Endothelial cell of umbilical vein (primary cell): Measurements from ENCODE around the gene APOC1. TPM values are rescaled to one million over a fixed set of nuclear protein-coding genes. Genes with fewer than 3 reads are reported as not detected.
"Not testable (repeated sequence)": the region's sequence is repeated elsewhere in the genome, so short reads cannot be mapped to it uniquely, and the experiment has no call there.

Source experiments
- Bru-seq: library from RNA; stranded (reverse); fragments of 400-500 nt; gene quantifications from one replicate; lab custom pipeline; 2021; lab: Mats Ljungman, UMichigan
- BruChase-seq, 2 experiments: library from RNA; stranded (reverse); fragments of 400-500 nt; gene quantifications; one replicate each; lab custom pipeline; 2021; lab: Mats Ljungman, UMichigan
- BruUV-seq: library from RNA; stranded (reverse); fragments of 400-500 nt; replicated peaks from 2 replicates; lab custom pipeline; 2021; lab: Mats Ljungman, UMichigan
- CTCF ChIA-PET: fragments of 300-600, 350-600 bp; sonication (Branson Sonifier 250); formaldehyde crosslinking; loops from one replicate; lab custom pipeline; 2021; ENCODE audit warnings: antibody characterized with exemption, inconsistent platforms; lab: Charles Lee
- POLR2A ChIA-PET: fragments of 300-600, 350-600 bp; sonication (Branson Sonifier 250); formaldehyde crosslinking; loops from one replicate; lab custom pipeline; 2021; ENCODE audit warnings: antibody characterized with exemption, inconsistent platforms; lab: Charles Lee
- DNase-seq: peaks from one replicate; pipeline ENCODE4 v3.0.0-alpha.2; 2011; ENCODE audit warnings: low read depth, low spot score
- FAIRE-seq: peaks from 2 replicates; lab custom pipeline; 2011; peaks lifted over from hg19 to GRCh38; lab: Jason Lieb, UNC
- H2AFZ ChIP-seq: 2 replicates; pipeline ENCODE4 v1.6.0; 2012; ENCODE audit warnings: low read depth, low read length, control low read depth, inconsistent platforms
- H3K27ac ChIP-seq: 2 replicates; pipeline ENCODE4 v1.5.1; 2011; ENCODE audit warnings: low read depth, mild to moderate bottlenecking, control low read depth, low read length, moderate library complexity; ENCODE audit not compliant: insufficient read depth
- H3K27me3 ChIP-seq, 2 experiments: 2 replicates each; pipeline versions ENCODE4 v1.6.0 to v1.6.1; 2011; ENCODE audit warnings: low read length in 2 of 2, mixed read lengths in 1 of 2; ENCODE audit not compliant: control insufficient read depth in 2 of 2, insufficient read depth in 2 of 2
- H3K36me3 ChIP-seq, 2 experiments: 2 replicates in 1 of 2; 3 replicates in 1 of 2; pipeline ENCODE4 v1.5.1; 2011; ENCODE audit warnings: low read length in 2 of 2, mild to moderate bottlenecking in 1 of 2, moderate library complexity in 1 of 2; ENCODE audit not compliant: control insufficient read depth in 2 of 2, insufficient read depth in 2 of 2; ENCODE audit errors: extremely low read depth in 1 of 2
- H3K4me1 ChIP-seq: 3 replicates; pipeline ENCODE4 v1.5.1; 2011; ENCODE audit warnings: mild to moderate bottlenecking, low read length; ENCODE audit not compliant: control insufficient read depth, insufficient read depth; ENCODE audit errors: extremely low read depth
- H3K4me2 ChIP-seq: 2 replicates; pipeline ENCODE4 v1.6.1; 2011; ENCODE audit warnings: low read length, control low read depth, mixed read lengths; ENCODE audit not compliant: insufficient read depth
- H3K4me3 ChIP-seq, 3 experiments: fragments of 200-600 bp in 1 of 3; sonication (generic), shearing (Covaris generic) in 1 of 3; replicated peaks in 1 of 3; 2 replicates each; pipeline ENCODE4 v1.5.1; 2011 to 2016; ENCODE audit warnings: control low read depth in 3 of 3, low read length in 3 of 3, mild to moderate bottlenecking in 2 of 3, inconsistent platforms in 1 of 3, low read depth in 1 of 3, moderate library complexity in 1 of 3; ENCODE audit not compliant: insufficient read depth in 1 of 3
- H3K79me2 ChIP-seq: 2 replicates; pipeline ENCODE4 v1.6.0; 2012; ENCODE audit warnings: low read length, inconsistent platforms; ENCODE audit not compliant: control insufficient read depth, insufficient read depth
- H3K9ac ChIP-seq: replicated peaks from 2 replicates; pipeline ENCODE3; 2011; ENCODE audit warnings: low read length, control low read depth; ENCODE audit not compliant: insufficient read depth; ENCODE audit errors: extremely low read depth
- H3K9me1 ChIP-seq: replicated peaks from 3 replicates; pipeline ENCODE4 v1.6.0; 2011; ENCODE audit warnings: mild to moderate bottlenecking, low read length; ENCODE audit not compliant: control insufficient read depth, insufficient read depth; ENCODE audit errors: extremely low read depth
- H3K9me3 ChIP-seq: replicated peaks from 2 replicates; pipeline ENCODE4 v1.5.1; 2012; ENCODE audit warnings: low read length, inconsistent platforms; ENCODE audit not compliant: control insufficient read depth, insufficient read depth
- H4K20me1 ChIP-seq: replicated peaks from 2 replicates; pipeline ENCODE3; 2011; ENCODE audit warnings: mild to moderate bottlenecking, low read length; ENCODE audit not compliant: control insufficient read depth, insufficient read depth; ENCODE audit errors: extremely low read depth
- EZH2 ChIP-seq: IDR thresholded peaks from 2 replicates; pipeline ENCODE4 v1.6.1; 2012; ENCODE audit warnings: borderline replicate concordance, low read depth, mild to moderate bottlenecking, moderate library complexity, low read length, inconsistent platforms; ENCODE audit not compliant: severe bottlenecking
- GATA2 ChIP-seq: IDR thresholded peaks from 2 replicates; pipeline ENCODE4 v1.7.0; 2011; ENCODE audit warnings: low read depth, mild to moderate bottlenecking, moderate library complexity, mixed read lengths, low read length; ENCODE audit not compliant: insufficient read length, insufficient read depth
- MAX ChIP-seq: IDR thresholded peaks from 2 replicates; pipeline ENCODE4 v1.6.1; 2011; ENCODE audit not compliant: insufficient read depth, insufficient read length
- MYC ChIP-seq: IDR thresholded peaks from one replicate; pipeline ENCODE4 v1.6.1; 2011; ENCODE audit warnings: mild to moderate bottlenecking, low read depth, low read length
- POLR2A ChIP-seq: IDR thresholded peaks from 2 replicates; pipeline ENCODE4 v1.6.1; 2012; ENCODE audit warnings: low read depth, mild to moderate bottlenecking, control low read depth, low read length
- POLR2AphosphoS5 ChIP-seq: IDR thresholded peaks from 2 replicates; pipeline ENCODE4 v1.6.1; 2012; ENCODE audit warnings: low read depth, mild to moderate bottlenecking, control low read depth, low read length, moderate library complexity; ENCODE audit not compliant: insufficient read depth
- dilution Hi-C: fragments of 300-500 bp; cut with MboI; formaldehyde crosslinking; loops from one replicate; pipeline ENCODE4 v1.15.0; 2019; ENCODE audit warnings: low sequenced_read_pairs; ENCODE audit not compliant: extremely low pct_ligation_motif_present
- intact Hi-C: fragments of 100-400 bp; cut with micrococcal nuclease; formaldehyde crosslinking; loops from one replicate; pipeline ENCODE4 v1.10.0; 2022
- long read RNA-seq: library from polyadenylated mRNA; stranded (forward); transcript quantifications from one replicate; pipeline ENCODE4 v2.0.0, GENCODE V29; 2021
- polyA minus RNA-seq, 3 experiments: library from RNA; depleted of rRNA, polyadenylated mRNA; stranded (reverse); fragments of >200 nt; gene quantifications; 1 replicate in 1 of 3; 2 replicates in 2 of 3; pipeline ENCODE4 v1.2.3, GENCODE V29; 2011
- polyA plus RNA-seq, 4 experiments: library from polyadenylated mRNA; depleted of rRNA in 3 of 4; stranded (reverse) in 3 of 4; unstranded in 1 of 4; fragments of >200 nt; gene quantifications; 2 replicates each; pipeline versions ENCODE4 v1.2.1 to v1.2.3, GENCODE V29; 2011 to 2012; ENCODE audit warnings: missing spikeins in 1 of 4
- total RNA-seq: library from RNA; stranded (reverse); gene quantifications from 2 replicates; pipeline ENCODE4 v1.2.3, GENCODE V29; 2021
- TF ChIP-seq, protein P1 (sequence below), 2 donors: IDR thresholded peaks; 1 replicate in 1 of 2; 2 replicates in 1 of 2; pipeline ENCODE4 v1.5.1; 2011; ENCODE audit warnings: low read length in 2 of 2, mild to moderate bottlenecking in 2 of 2, moderate library complexity in 2 of 2, control low read depth in 1 of 2, inconsistent platforms in 1 of 2, low read depth in 1 of 2; ENCODE audit not compliant: insufficient read depth in 1 of 2; ENCODE audit errors: extremely low read depth in 1 of 2

The APOC1 gene
- total RNA-seq (5.0 and 11.4 TPM in 2 replicates), polyA plus RNA-seq (15.0 and 18.5 TPM in 2 replicates), polyA minus RNA-seq (2.6 and 3.2 TPM in 2 replicates), Bru-seq, nascent RNA (percentile 21 among the genes with signal in this experiment), BruChase-seq, experiment 1, labeled RNA remaining after a 6-hour chase (percentile 15 among the genes with signal in this experiment), BruChase-seq, experiment 2, labeled RNA remaining after a 2-hour chase (percentile 21 among the genes with signal in this experiment)
- 4.0 and 5.0 TPM in 2 replicates for polyA plus RNA-seq (2011; cell fraction: cytosol; rRNA removed)
- polyA plus RNA-seq (2011; cell fraction: nucleus; rRNA removed) = 0.67 and 0.90 TPM in 2 replicates
- polyA plus RNA-seq (2012) = 2.6 and 7.6 TPM in 2 replicates
- not detected for polyA minus RNA-seq (2011; cell fraction: cytosol; rRNA and poly(A)+ RNA removed)
- polyA minus RNA-seq (2011; cell fraction: nucleus; rRNA and poly(A)+ RNA removed) = not detected in 2 replicates
- long read RNA-seq, transcript APOC1-208 (4 exons, 430 nt) = major isoform, 10 of 15 reads
- long read RNA-seq, partial matches to known transcripts = 0 of 15 reads
- long read RNA-seq, other reads (novel, unspliced or antisense) = 2 of 15 reads

DNA sequence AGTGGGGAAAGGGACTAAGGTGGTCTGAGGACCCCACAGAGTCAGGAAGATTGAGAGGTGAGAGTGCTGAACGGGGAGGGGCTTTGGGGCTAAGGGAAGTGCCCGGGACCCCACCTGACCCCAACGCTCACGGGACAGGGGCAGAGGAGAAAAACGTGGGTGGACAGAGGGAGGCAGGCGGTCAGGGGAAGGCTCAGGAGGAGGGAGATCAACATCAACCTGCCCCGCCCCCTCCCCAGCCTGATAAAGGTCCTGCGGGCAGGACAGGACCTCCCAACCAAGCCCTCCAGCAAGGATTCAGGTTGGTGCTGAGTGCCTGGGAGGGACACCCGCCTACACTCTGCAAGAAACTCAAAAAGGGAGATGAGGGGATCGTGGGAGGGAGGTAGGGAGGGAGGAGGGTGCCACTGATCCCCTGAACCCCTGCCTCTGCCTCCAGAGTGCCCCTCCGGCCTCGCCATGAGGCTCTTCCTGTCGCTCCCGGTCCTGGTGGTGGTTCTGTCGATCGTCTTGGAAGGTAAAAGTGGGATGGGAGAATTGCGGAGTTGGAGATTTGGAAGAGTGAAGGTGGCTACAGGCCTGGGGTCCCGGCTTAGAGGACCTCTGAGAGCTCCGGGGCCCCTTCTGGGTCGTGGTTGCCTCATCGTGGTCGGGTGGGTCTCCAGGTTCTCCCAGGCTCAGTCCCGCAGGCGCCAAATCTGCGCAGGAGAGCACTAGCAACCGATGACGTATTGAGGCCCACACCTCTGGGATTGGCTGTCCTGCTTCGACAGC, at the start of gene APOC1:
Gene APOC1 (plus strand): TSS at position 176 of the 774 bp plus-strand sequence. CDS start 284 bp downstream, at position 460.
- H3K9me1 ChIP-seq, H3K36me3 ChIP-seq, H3K27me3 ChIP-seq, H4K20me1 ChIP-seq, H3K9me3 ChIP-seq, H3K4me1 ChIP-seq, H3K79me2 ChIP-seq, dilution Hi-C loops, intact Hi-C loops, BruUV-seq: not testable (repeated sequence)
- peak within 1 kb of the TSS; percentile 66 for H3K27ac ChIP-seq
- FAIRE-seq (peak; percentile 97), DNase-seq (peak; percentile 93)
- ChIA-PET POLR2A (interaction anchor here (0.7 to 1.0 kb wide), 2 partner anchors 24 to 31 kb away, joined by 3 to 6 read pairs; no protein-coding TSS in a partner anchor), CTCF (interaction anchor here (0.8 to 1.5 kb wide), 4 partner anchors 9 to 38 kb away, joined by 3 to 11 read pairs (median 4); partner anchors contain the start of gene APOE)
- H3K9ac ChIP-seq = peak within 1 kb of the TSS; percentile 85
- H3K4me2 ChIP-seq = peak within 1 kb of the TSS; percentile 50
- H3K4me3 ChIP-seq = peak within 1 kb of the TSS; percentile 13 to 47 (median 36)
- peak within 1 kb of the TSS; percentile 81 for H2AFZ ChIP-seq

DNA sequence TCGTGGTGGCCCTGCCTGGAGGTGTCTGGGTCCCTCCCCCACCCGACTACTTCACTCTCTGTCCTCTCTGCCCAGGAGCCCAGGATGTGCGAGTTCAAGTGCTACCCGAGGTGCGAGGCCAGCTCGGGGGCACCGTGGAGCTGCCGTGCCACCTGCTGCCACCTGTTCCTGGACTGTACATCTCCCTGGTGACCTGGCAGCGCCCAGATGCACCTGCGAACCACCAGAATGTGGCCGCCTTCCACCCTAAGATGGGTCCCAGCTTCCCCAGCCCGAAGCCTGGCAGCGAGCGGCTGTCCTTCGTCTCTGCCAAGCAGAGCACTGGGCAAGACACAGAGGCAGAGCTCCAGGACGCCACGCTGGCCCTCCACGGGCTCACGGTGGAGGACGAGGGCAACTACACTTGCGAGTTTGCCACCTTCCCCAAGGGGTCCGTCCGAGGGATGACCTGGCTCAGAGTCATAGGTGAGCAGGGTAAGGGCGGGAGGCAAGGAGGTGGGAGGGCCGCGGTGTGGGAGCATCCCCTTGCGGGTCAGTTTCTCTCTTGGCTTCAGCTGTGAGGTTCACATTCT, 49.1 kb upstream of the APOC1 start:
- no peak for FAIRE-seq
- H3K4me2 ChIP-seq = no peak overlapping the region
- POLR2A ChIA-PET = no interaction called here
- no TSS peak for BruUV-seq
- dilution Hi-C loops (no loop called here), intact Hi-C loops (no loop called here)
- peaks cover 42% of the 10 kb centered on the region for H3K79me2 ChIP-seq
- H2AFZ ChIP-seq = no peak overlapping the region
- no peak overlapping the region for H3K4me3 ChIP-seq
- H3K4me1 ChIP-seq = peaks cover 18% of the 10 kb centered on the region
- H3K9me1 ChIP-seq = no peaks in the 10 kb centered on the region
- H3K27me3 ChIP-seq = no peaks in the 10 kb centered on the region
- CTCF ChIA-PET = no interaction called here
- no peak overlapping the region for H3K9ac ChIP-seq
- H3K36me3 ChIP-seq = peaks cover 4 to 13% of the 10 kb centered on the region in 2 experiments
- TF ChIP-seq, protein P1, sequence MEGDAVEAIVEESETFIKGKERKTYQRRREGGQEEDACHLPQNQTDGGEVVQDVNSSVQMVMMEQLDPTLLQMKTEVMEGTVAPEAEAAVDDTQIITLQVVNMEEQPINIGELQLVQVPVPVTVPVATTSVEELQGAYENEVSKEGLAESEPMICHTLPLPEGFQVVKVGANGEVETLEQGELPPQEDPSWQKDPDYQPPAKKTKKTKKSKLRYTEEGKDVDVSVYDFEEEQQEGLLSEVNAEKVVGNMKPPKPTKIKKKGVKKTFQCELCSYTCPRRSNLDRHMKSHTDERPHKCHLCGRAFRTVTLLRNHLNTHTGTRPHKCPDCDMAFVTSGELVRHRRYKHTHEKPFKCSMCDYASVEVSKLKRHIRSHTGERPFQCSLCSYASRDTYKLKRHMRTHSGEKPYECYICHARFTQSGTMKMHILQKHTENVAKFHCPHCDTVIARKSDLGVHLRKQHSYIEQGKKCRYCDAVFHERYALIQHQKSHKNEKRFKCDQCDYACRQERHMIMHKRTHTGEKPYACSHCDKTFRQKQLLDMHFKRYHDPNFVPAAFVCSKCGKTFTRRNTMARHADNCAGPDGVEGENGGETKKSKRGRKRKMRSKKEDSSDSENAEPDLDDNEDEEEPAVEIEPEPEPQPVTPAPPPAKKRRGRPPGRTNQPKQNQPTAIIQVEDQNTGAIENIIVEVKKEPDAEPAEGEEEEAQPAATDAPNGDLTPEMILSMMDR (IDR thresholded peaks at IDR 0.05; ENCODE audit: extremely low read depth in 1 of 2, insufficient read depth in 1 of 2, low read depth in 1 of 2, low read length in 2 of 2) = no peak
- TF ChIP-seq GATA2 (no peak), EZH2 (no peak), POLR2A (no peak), MYC (no peak), MAX (no peak), POLR2AphosphoS5 (no peak)
- H3K9me3 ChIP-seq = no peaks in the 10 kb centered on the region
- H3K27ac ChIP-seq = no peak overlapping the region
- peaks cover 2% of the 10 kb centered on the region for H4K20me1 ChIP-seq
- DNase-seq = no peak
